ENCODE measurements around the gene SYT1.

Gene SYT1

GRCh38 chr12:79056775-79057174 is 192.2 kb downstream of the SYT1 start:
- Histone ChIP-seq H3K9me3 (ENCODE audit: control insufficient read depth, insufficient read depth, low read length) (no peaks in the 10 kb centered on the region), H3K9ac (ENCODE audit: low read depth, low read length) (no peak overlapping the region), H3K36me3 (ENCODE audit: control insufficient read depth, insufficient read depth, low read length) (no peaks in the 10 kb centered on the region), H3K4me3 (ENCODE audit: low read depth, low read length) (no peak overlapping the region), H3K27me3 (ENCODE audit: control insufficient read depth, insufficient read depth, low read length) (no peaks in the 10 kb centered on the region), H3K4me1 (ENCODE audit: control insufficient read depth, insufficient read depth, low read length) (peaks cover 11% of the 10 kb centered on the region), H3K27ac (ENCODE audit: low read depth, low read length) (no peak overlapping the region)

GRCh38 chr12:79057540-79057939 is 193.0 kb downstream of the SYT1 start:
- Histone ChIP-seq H3K4me3 (ENCODE audit: low read depth, low read length) (no peak overlapping the region), H3K36me3 (ENCODE audit: control insufficient read depth, insufficient read depth, low read length) (no peaks in the 10 kb centered on the region), H3K27me3 (ENCODE audit: control insufficient read depth, insufficient read depth, low read length) (no peaks in the 10 kb centered on the region), H3K27ac (ENCODE audit: low read depth, low read length) (no peak overlapping the region), H3K9ac (ENCODE audit: low read depth, low read length) (no peak overlapping the region), H3K4me1 (ENCODE audit: control insufficient read depth, insufficient read depth, low read length) (peaks cover 19% of the 10 kb centered on the region), H3K9me3 (ENCODE audit: control insufficient read depth, insufficient read depth, low read length) (no peaks in the 10 kb centered on the region)

GRCh38 chr12:79058342-79058741 is 193.8 kb downstream of the SYT1 start:
- H3K9ac ChIP-seq (ENCODE audit: low read depth, low read length), result no peak overlapping the region
- no peak overlapping the region for H3K27ac ChIP-seq (ENCODE audit: low read depth, low read length)
- peaks cover 27% of the 10 kb centered on the region for H3K4me1 ChIP-seq (ENCODE audit: control insufficient read depth, insufficient read depth, low read length)
- no peaks in the 10 kb centered on the region for H3K9me3 ChIP-seq (ENCODE audit: control insufficient read depth, insufficient read depth, low read length)
- no peaks in the 10 kb centered on the region for H3K27me3 ChIP-seq (ENCODE audit: control insufficient read depth, insufficient read depth, low read length)
- no peak overlapping the region for H3K4me3 ChIP-seq (ENCODE audit: low read depth, low read length)
- H3K36me3 ChIP-seq (ENCODE audit: control insufficient read depth, insufficient read depth, low read length), result no peaks in the 10 kb centered on the region

- Histone ChIP-seq H3K4me1 (ENCODE audit: control insufficient read depth, insufficient read depth, low read length) (peaks cover 33% of the 10 kb centered on the region), H3K27me3 (ENCODE audit: control insufficient read depth, insufficient read depth, low read length) (no peaks in the 10 kb centered on the region), H3K9me3 (ENCODE audit: control insufficient read depth, insufficient read depth, low read length) (no peaks in the 10 kb centered on the region), H3K4me3 (ENCODE audit: low read depth, low read length) (no peak overlapping the region), H3K36me3 (ENCODE audit: control insufficient read depth, insufficient read depth, low read length) (no peaks in the 10 kb centered on the region), H3K27ac (ENCODE audit: low read depth, low read length) (no peak overlapping the region), H3K9ac (ENCODE audit: low read depth, low read length) (no peak overlapping the region; the same call in 1 of the 2 replicates)
Measured at GRCh38 chr12:79059557-79059956, 195.0 kb downstream of the SYT1 start.

- Histone ChIP-seq H3K9me3 (ENCODE audit: control insufficient read depth, insufficient read depth, low read length) (no peaks in the 10 kb centered on the region), H3K27me3 (ENCODE audit: control insufficient read depth, insufficient read depth, low read length) (no peaks in the 10 kb centered on the region), H3K36me3 (ENCODE audit: control insufficient read depth, insufficient read depth, low read length) (no peaks in the 10 kb centered on the region), H3K4me1 (ENCODE audit: control insufficient read depth, insufficient read depth, low read length) (peaks cover 37% of the 10 kb centered on the region), H3K27ac (ENCODE audit: low read depth, low read length) (no peak overlapping the region), H3K9ac (ENCODE audit: low read depth, low read length) (no peak overlapping the region), H3K4me3 (ENCODE audit: low read depth, low read length) (no peak overlapping the region)
Measured at GRCh38 chr12:79063258-79063657, 198.7 kb downstream of the SYT1 start.

GRCh38 chr12:79067977-79068376 is 203.4 kb downstream of the SYT1 start:
- H3K27me3 ChIP-seq (ENCODE audit: control insufficient read depth, insufficient read depth, low read length), result no peaks in the 10 kb centered on the region
- no peak overlapping the region for H3K27ac ChIP-seq (ENCODE audit: low read depth, low read length)
- no peak overlapping the region for H3K4me3 ChIP-seq (ENCODE audit: low read depth, low read length)
- H3K9me3 ChIP-seq (ENCODE audit: control insufficient read depth, insufficient read depth, low read length), result no peaks in the 10 kb centered on the region
- peaks cover 18% of the 10 kb centered on the region; the same call in 1 of the 2 replicates for H3K4me1 ChIP-seq (ENCODE audit: control insufficient read depth, insufficient read depth, low read length)
- no peaks in the 10 kb centered on the region for H3K36me3 ChIP-seq (ENCODE audit: control insufficient read depth, insufficient read depth, low read length)
- H3K9ac ChIP-seq (ENCODE audit: low read depth, low read length), result no peak overlapping the region

GRCh38 chr12:79069009-79069408 is 204.4 kb downstream of the SYT1 start:
- Histone ChIP-seq H3K9ac (ENCODE audit: low read depth, low read length) (no peak overlapping the region), H3K9me3 (ENCODE audit: control insufficient read depth, insufficient read depth, low read length) (no peaks in the 10 kb centered on the region), H3K4me3 (ENCODE audit: low read depth, low read length) (no peak overlapping the region), H3K36me3 (ENCODE audit: control insufficient read depth, insufficient read depth, low read length) (no peaks in the 10 kb centered on the region), H3K27ac (ENCODE audit: low read depth, low read length) (no peak overlapping the region), H3K27me3 (ENCODE audit: control insufficient read depth, insufficient read depth, low read length) (no peaks in the 10 kb centered on the region), H3K4me1 (ENCODE audit: control insufficient read depth, insufficient read depth, low read length) (peaks cover 9% of the 10 kb centered on the region; the same call in 1 of the 2 replicates)

- Histone ChIP-seq H3K36me3 (ENCODE audit: control insufficient read depth, insufficient read depth, low read length) (no peaks in the 10 kb centered on the region), H3K9me3 (ENCODE audit: control insufficient read depth, insufficient read depth, low read length) (no peaks in the 10 kb centered on the region), H3K4me3 (ENCODE audit: low read depth, low read length) (no peak overlapping the region), H3K4me1 (ENCODE audit: control insufficient read depth, insufficient read depth, low read length) (peaks cover 5% of the 10 kb centered on the region; the same call in 1 of the 2 replicates), H3K27me3 (ENCODE audit: control insufficient read depth, insufficient read depth, low read length) (no peaks in the 10 kb centered on the region), H3K27ac (ENCODE audit: low read depth, low read length) (no peak overlapping the region), H3K9ac (ENCODE audit: low read depth, low read length) (no peak overlapping the region)
Measured at GRCh38 chr12:79071498-79071897, 206.9 kb downstream of the SYT1 start.

- no peaks in the 10 kb centered on the region for H3K27me3 ChIP-seq (ENCODE audit: control insufficient read depth, insufficient read depth, low read length)
- no peak overlapping the region for H3K27ac ChIP-seq (ENCODE audit: low read depth, low read length)
- no peak overlapping the region for H3K4me3 ChIP-seq (ENCODE audit: low read depth, low read length)
- no peaks in the 10 kb centered on the region for H3K36me3 ChIP-seq (ENCODE audit: control insufficient read depth, insufficient read depth, low read length)
- peaks cover 5% of the 10 kb centered on the region; the same call in 1 of the 2 replicates for H3K4me1 ChIP-seq (ENCODE audit: control insufficient read depth, insufficient read depth, low read length)
- H3K9me3 ChIP-seq (ENCODE audit: control insufficient read depth, insufficient read depth, low read length), result no peaks in the 10 kb centered on the region
- no peak overlapping the region for H3K9ac ChIP-seq (ENCODE audit: low read depth, low read length)
Measured at GRCh38 chr12:79073506-79073905, 208.9 kb downstream of the SYT1 start.

GRCh38 chr12:79082595-79082994 is 218.0 kb downstream of the SYT1 start:
- H3K36me3 ChIP-seq (ENCODE audit: control insufficient read depth, insufficient read depth, low read length), result no peaks in the 10 kb centered on the region

GRCh38 chr12:79083181-79083580 is 218.6 kb downstream of the SYT1 start:
- H3K9ac ChIP-seq (ENCODE audit: low read depth, low read length), result no peak overlapping the region
- H3K4me3 ChIP-seq (ENCODE audit: low read depth, low read length), result no peak overlapping the region
- no peaks in the 10 kb centered on the region for H3K9me3 ChIP-seq (ENCODE audit: control insufficient read depth, insufficient read depth, low read length)
- no peaks in the 10 kb centered on the region for H3K27me3 ChIP-seq (ENCODE audit: control insufficient read depth, insufficient read depth, low read length)
- H3K36me3 ChIP-seq (ENCODE audit: control insufficient read depth, insufficient read depth, low read length), result no peaks in the 10 kb centered on the region
- H3K27ac ChIP-seq (ENCODE audit: low read depth, low read length), result no peak overlapping the region
- peaks cover 43% of the 10 kb centered on the region for H3K4me1 ChIP-seq (ENCODE audit: control insufficient read depth, insufficient read depth, low read length)

More at GRCh38 chr12:79082595-79082994, 218.0 kb downstream of the SYT1 start:
- Histone ChIP-seq H3K4me3 (ENCODE audit: low read depth, low read length) (no peak overlapping the region), H3K9me3 (ENCODE audit: control insufficient read depth, insufficient read depth, low read length) (no peaks in the 10 kb centered on the region), H3K9ac (ENCODE audit: low read depth, low read length) (no peak overlapping the region), H3K27me3 (ENCODE audit: control insufficient read depth, insufficient read depth, low read length) (no peaks in the 10 kb centered on the region), H3K27ac (ENCODE audit: low read depth, low read length) (no peak overlapping the region), H3K4me1 (ENCODE audit: control insufficient read depth, insufficient read depth, low read length) (peaks cover 41% of the 10 kb centered on the region)

Data from HUES48 (cell line).